Activated naive CD4-positive, alpha-beta T cell treated with anti-CD3 and anti-CD28 coated beads, Interleukin-2, amount 50 U/mL, for 72 hours (primary cell): Measurements from ENCODE around the gene AIG1. TPM values are rescaled to one million over a fixed set of nuclear protein-coding genes. Genes with fewer than 3 reads are reported as not detected.
"Not testable (repeated sequence)": the region's sequence is repeated elsewhere in the genome, so short reads cannot be mapped to it uniquely, and the experiment has no call there.

ENCODE experiments used
- ATAC-seq, 2 donors: fragments of 150-1000 bp; cut with Tn5 transposase; 2 replicates each; pipeline ENCODE4 v1.10.0; 2021; ENCODE audit warnings: mild to moderate bottlenecking in 2 of 2, moderate library complexity in 2 of 2
- DNase-seq, 2 donors: peaks; one replicate each; pipeline ENCODE4 v3.0.0; 2021 to 2022; ENCODE audit warnings: low spot score in 2 of 2
- H3K27ac Mint-ChIP-seq, 2 donors: one replicate each; pipeline ENCODE4 v1.8.0; 2022; ENCODE audit warnings: mild to moderate bottlenecking in 2 of 2, mixed read lengths in 2 of 2
- H3K36me3 Mint-ChIP-seq, 2 donors: one replicate each; pipeline ENCODE4 v1.8.0; 2022; ENCODE audit warnings: mixed read lengths in 2 of 2
- H3K9me3 Mint-ChIP-seq, 2 donors: one replicate each; pipeline ENCODE4 v1.8.0; 2022; ENCODE audit warnings: mixed read lengths in 2 of 2
- total RNA-seq, 2 donors: library from RNA; stranded (reverse); gene quantifications; one replicate each; pipeline ENCODE4 v1.2.3, GENCODE V29; 2022

Gene AIG1
- total RNA-seq, 2 donors from 2014 or later: 15.5 to 34.8 TPM

- Mint-ChIP-seq H3K9me3 (no peaks in the 10 kb centered on the region), H3K36me3 (no peaks in the 10 kb centered on the region), H3K27ac (no peak overlapping the region)
- no peak for DNase-seq
- ATAC-seq: no peak
These were observed 233.7 kb downstream of the AIG1 start for GRCh38 chr6:143294265-143294860.

DNA sequence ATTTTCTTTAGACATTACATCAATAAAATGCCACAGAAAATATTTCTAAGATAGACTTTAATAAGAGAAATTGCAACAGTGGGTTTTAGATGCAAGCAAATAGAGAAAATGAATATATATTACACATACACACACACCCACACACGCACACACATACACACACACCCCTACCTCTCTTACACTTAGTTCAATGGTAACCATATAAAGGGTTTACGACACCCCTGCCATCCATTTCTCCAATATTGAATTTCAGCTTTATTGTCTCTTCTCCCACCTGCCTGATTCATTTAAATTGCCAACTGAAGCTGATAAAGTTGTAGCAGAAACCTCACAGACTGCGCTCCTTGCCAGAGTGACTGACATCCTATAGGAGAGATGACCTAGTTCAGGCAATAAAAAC is 235.2 kb downstream of the AIG1 start:
- no peak for ATAC-seq
- no peak for DNase-seq
- H3K27ac Mint-ChIP-seq: no peak overlapping the region
- H3K9me3 Mint-ChIP-seq: no peaks in the 10 kb centered on the region
- no peaks in the 10 kb centered on the region for H3K36me3 Mint-ChIP-seq

- DNase-seq (no peak), ATAC-seq (no peak)
- H3K9me3 Mint-ChIP-seq: no peaks in the 10 kb centered on the region
- H3K36me3 Mint-ChIP-seq: peaks cover 0 to 6% of the 10 kb centered on the region in 2 donors
- H3K27ac Mint-ChIP-seq: no peak overlapping the region
These were observed 237.4 kb downstream of the AIG1 start for GRCh38 chr6:143298071-143298470.

DNA sequence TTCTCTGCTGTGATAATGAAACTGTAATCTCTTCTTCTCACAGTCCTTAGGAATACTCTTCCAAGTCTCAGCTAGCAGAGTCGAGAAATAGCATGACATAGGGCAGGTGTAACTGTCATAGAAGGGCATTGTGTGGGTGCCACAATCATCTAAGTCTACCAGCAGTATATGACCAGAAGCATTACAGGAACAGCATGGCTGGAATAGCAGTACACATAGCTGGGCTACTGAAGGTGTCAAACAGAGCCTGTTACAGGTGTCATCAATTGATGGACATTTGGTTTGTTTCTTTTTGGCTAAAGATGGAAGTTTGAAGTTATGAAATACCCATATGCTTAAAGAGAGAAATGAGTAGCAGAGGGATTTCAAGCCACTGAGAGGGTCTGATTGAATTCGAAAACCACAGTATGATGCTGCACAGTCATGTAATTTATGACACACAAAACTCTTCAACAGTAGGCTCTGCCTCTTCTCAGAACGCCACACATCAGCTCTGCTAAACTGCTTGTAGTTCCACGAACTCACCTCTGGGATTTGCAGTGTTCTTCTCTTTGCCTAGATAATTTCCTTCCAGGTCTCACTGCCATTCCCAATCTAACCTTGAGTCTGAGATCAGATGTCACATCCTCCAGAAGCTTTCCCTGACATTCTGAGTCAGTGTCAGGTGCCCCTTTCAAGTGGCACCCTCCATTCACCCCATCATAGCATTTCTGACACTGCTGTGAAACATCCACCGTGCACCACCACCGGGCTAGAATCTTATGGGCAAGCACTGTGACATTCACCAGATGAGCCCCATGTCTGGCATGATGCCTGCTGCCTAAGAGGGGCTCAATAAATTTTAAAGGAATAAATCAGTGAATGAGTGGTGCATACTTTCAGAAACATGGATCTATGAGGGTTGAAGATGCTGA is 238.8 kb downstream of the AIG1 start:
- DNase-seq (no peak), ATAC-seq (peak; percentile 63 to 96)
- peaks cover 0 to 6% of the 10 kb centered on the region in 2 donors for H3K36me3 Mint-ChIP-seq
- H3K9me3 Mint-ChIP-seq: no peaks in the 10 kb centered on the region
- no peak overlapping the region for H3K27ac Mint-ChIP-seq

DNA sequence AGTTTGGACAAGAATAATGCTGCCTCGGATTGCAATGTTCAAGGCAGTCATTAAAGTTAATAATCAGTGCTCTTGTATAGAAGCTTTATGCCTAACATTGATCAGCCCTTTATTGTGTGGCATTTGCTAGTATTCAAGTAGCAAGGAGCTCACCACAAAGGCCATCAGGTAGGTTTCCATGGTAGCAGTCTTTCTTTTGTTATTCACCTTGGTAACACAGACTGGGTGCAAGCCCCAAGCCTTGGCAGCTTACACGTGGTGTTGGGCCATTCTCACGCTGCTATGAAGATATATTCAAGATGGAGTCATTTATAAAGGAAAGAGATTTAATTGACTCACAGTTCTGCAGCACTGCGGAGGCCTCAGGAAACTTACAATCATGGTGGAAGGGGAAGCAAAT is 240.5 kb downstream of the AIG1 start:
- ATAC-seq: no peak
- Mint-ChIP-seq H3K9me3 (peaks cover 0 to 5% of the 10 kb centered on the region in 2 donors), H3K27ac (no peak overlapping the region), H3K36me3 (peaks cover 5 to 11% of the 10 kb centered on the region in 2 donors)
- no peak for DNase-seq

GRCh38 chr6:143307760-143308159 is 247.1 kb downstream of the AIG1 start:
- not testable (repeated sequence) for H3K9me3 Mint-ChIP-seq, ATAC-seq, H3K27ac Mint-ChIP-seq, DNase-seq
- H3K36me3 Mint-ChIP-seq: peaks cover 12 to 13% of the 10 kb centered on the region in 2 donors

DNA sequence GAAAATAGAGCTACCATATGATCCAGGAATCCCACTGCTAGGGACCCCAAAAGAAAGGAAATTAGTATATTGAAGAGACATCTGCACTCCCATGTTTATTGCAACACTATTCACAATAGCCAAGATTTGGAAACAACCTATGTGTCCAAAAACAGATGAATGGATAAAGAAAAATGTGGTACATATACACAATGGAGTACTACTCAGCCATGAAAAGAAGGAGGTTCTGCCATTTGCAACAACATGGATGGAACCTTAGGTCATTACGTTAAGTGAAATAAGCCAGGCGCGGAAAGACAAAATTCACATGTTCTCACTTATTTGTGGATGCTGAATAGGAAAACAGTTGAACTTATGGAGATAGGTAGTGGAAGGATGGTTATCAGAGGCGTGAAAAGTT is 252.5 kb downstream of the AIG1 start:
- DNase-seq (no peak), ATAC-seq (no peak)
- Mint-ChIP-seq H3K36me3 (peaks cover 8 to 9% of the 10 kb centered on the region in 2 donors), H3K27ac (no peak overlapping the region), H3K9me3 (peaks cover 12 to 34% of the 10 kb centered on the region in 2 donors)

GRCh38 chr6:143321491-143322086 is 260.9 kb downstream of the AIG1 start:
- peaks cover 0 to 9% of the 10 kb centered on the region in 2 donors for H3K36me3 Mint-ChIP-seq
- ATAC-seq: no peak
- peaks cover 5 to 27% of the 10 kb centered on the region in 2 donors for H3K9me3 Mint-ChIP-seq
- no peak for DNase-seq
- H3K27ac Mint-ChIP-seq: peak overlapping the region in 1 of 2 donors; percentile 52

- DNase-seq: no peak
- peaks cover 5 to 20% of the 10 kb centered on the region in 2 donors for H3K9me3 Mint-ChIP-seq
- no peak for ATAC-seq
- H3K27ac Mint-ChIP-seq: no peak overlapping the region
- H3K36me3 Mint-ChIP-seq: peaks cover 0 to 9% of the 10 kb centered on the region in 2 donors
These were observed 261.7 kb downstream of the AIG1 start for GRCh38 chr6:143322386-143322785.

DNA sequence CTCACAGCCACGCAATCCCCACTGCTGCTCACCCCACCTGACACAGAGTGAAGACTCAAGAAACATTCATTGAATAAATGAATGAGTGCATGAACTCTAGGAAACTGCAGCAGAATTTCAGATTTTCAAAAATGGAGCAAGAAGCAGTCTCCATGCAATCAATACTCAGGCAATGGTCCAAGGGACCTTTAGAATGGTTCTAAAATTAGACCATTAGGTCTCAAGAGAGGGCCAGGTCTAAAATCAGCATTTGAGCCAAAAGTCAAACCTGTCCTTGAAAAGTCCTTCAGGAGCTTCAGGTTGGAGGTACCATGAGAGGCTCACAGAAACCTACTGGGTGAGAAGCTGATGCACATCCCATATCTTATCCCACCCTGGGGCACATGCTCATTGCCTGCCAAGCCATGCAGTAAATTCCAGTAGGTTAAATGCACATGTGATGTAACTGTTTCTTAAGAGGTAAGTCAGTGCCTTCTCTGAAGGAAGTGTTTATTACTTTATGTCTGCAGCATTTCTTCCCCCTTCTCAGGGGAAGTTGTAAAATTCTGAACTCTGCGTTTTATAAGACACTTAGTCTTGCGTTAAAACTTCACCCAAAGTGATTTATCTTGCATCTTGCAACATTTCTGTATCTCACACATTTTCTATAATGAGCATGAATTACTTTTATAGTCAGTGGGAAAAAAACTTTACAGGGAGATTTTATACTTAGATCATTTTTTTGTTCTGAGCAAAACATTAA is 263.2 kb downstream of the AIG1 start:
- ATAC-seq (no peak), DNase-seq (no peak)
- H3K9me3 Mint-ChIP-seq: peaks cover 0 to 11% of the 10 kb centered on the region in 2 donors
- no peaks in the 10 kb centered on the region for H3K36me3 Mint-ChIP-seq
- no peak overlapping the region for H3K27ac Mint-ChIP-seq

DNA sequence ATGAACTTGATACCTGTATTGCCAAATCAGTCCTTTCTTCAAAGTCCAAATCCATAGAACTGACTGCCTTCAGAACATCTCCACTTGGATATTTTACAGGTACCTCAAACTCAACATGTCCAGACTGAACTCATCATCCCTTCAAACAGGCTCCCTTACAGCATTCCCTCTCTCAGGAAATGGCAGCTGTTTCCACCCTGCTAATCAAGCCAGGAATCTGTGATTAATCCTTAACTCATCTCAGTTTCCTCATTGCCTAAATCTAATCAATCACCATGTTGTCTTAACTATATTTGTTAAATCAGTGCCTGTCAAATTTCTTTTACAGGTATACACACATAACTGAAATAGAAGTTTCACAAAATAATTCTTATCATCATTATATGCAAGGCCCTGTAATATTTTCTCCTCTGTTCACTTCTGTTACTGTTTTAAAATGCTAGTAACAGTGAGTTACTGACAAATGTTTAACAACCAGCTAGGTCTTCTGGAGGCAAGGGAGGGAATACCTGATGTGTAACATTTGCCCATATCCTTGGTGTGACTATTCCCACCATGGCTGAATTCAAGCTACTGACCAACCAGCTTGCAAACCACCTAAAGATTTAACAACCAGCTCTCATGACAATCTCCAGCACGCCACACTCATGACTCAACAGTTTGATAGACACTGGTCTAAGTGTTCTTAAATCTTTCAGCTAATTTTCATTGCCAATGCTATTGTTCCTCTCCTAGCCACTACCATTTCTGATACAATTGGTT is 264.9 kb downstream of the AIG1 start:
- no peak for DNase-seq
- no peak for ATAC-seq
- no peak overlapping the region for H3K27ac Mint-ChIP-seq
- H3K9me3 Mint-ChIP-seq: peaks cover 0 to under 1% of the 10 kb centered on the region in 2 donors
- H3K36me3 Mint-ChIP-seq: no peaks in the 10 kb centered on the region

GRCh38 chr6:143328876-143329275 is 268.2 kb downstream of the AIG1 start:
- ATAC-seq: no peak
- H3K9me3 Mint-ChIP-seq: peaks cover 3 to 5% of the 10 kb centered on the region in 2 donors
- no peak for DNase-seq
- H3K27ac Mint-ChIP-seq: no peak overlapping the region
- peaks cover 0 to 2% of the 10 kb centered on the region in 2 donors for H3K36me3 Mint-ChIP-seq

GRCh38 chr6:143329323-143329722 is 268.6 kb downstream of the AIG1 start:
- DNase-seq (no peak), ATAC-seq (no peak)
- Mint-ChIP-seq H3K27ac (no peak overlapping the region), H3K36me3 (peaks cover 0 to 7% of the 10 kb centered on the region in 2 donors), H3K9me3 (peaks cover 3 to 5% of the 10 kb centered on the region in 2 donors)

DNA sequence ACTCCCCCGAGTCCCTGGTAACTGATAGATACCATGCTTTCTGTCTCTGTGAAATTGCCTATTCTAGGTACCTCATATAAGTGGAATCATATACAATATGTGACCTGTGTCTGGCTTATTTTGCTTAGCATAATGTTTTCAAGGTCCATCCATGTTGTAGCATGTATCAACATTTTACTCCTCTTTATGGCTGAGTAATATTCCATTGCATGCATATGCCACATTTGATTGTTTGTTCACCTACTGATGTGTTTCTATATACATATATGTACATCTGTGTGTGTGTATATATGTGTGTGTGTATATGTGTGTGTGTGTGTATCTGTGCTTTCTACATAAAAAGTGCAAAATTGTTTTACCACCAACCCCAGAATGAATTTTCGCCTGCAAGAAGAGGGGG is 270.7 kb downstream of the AIG1 start:
- peaks cover 0 to 10% of the 10 kb centered on the region in 2 donors for H3K36me3 Mint-ChIP-seq

GRCh38 chr6:143332153-143332845 is 271.6 kb downstream of the AIG1 start:
- Mint-ChIP-seq H3K27ac (no peak overlapping the region), H3K9me3 (peaks cover 3 to 5% of the 10 kb centered on the region in 2 donors), H3K36me3 (peaks cover 2 to 19% of the 10 kb centered on the region in 2 donors)
- no peak for ATAC-seq
- no peak for DNase-seq

More for the DNA sequence above, 270.7 kb downstream of the AIG1 start:
- no peak for ATAC-seq
- no peak for DNase-seq
- Mint-ChIP-seq H3K9me3 (peaks cover 3 to 5% of the 10 kb centered on the region in 2 donors), H3K27ac (no peak overlapping the region)
